GM12878 (cell line): ENCODE data around the gene COL2A1. TPM values are rescaled to one million over a fixed set of nuclear protein-coding genes. Genes with fewer than 3 reads are reported as not detected.

Source experiments
- ATAC-seq: fragments of 200-7000 bp; cut with Tn5 transposase; 3 replicates; pipeline ENCODE4 v1.9.1; 2020; ENCODE audit warnings: mild to moderate bottlenecking, moderate library complexity
- BruUV-seq: library from RNA; stranded (reverse); fragments of 400-500 nt; replicated peaks from 2 replicates; lab custom pipeline; 2021; lab: Mats Ljungman, UMichigan
- CTCF ChIA-PET: fragments of 300-600 bp; sonication (Branson Sonifier 250); formaldehyde crosslinking; extraction: SDS; loops from one replicate; lab custom pipeline; 2021; ENCODE audit warnings: inconsistent platforms; lab: Yijun Ruan, JAX
- POLR2A ChIA-PET: fragments of 350-600 bp; formaldehyde crosslinking; extraction: SDS; loops from one replicate; lab custom pipeline; 2021; ENCODE audit warnings: inconsistent platforms; lab: Charles Lee
- RAD21 ChIA-PET: fragments of 300-600 bp; sonication (Branson Sonifier 250); formaldehyde crosslinking; loops from one replicate; lab custom pipeline; 2023; ENCODE audit warnings: antibody characterized with exemption; ENCODE audit not compliant: unreplicated experiment; lab: Charles Lee
- SMC1A ChIA-PET: fragments of 300-600 bp; sonication (Branson Sonifier 250); formaldehyde crosslinking; loops from one replicate; lab custom pipeline; 2023; ENCODE audit not compliant: unreplicated experiment, uncharacterized antibody; lab: Charles Lee
- DNase-seq: peaks from one replicate; pipeline ENCODE4 v3.0.0-alpha.2; 2011; ENCODE audit warnings: low read depth, low spot score
- FAIRE-seq: peaks from 3 replicates; lab custom pipeline; 2011; peaks lifted over from hg19 to GRCh38; lab: Jason Lieb, UNC
- H2AFZ ChIP-seq: 2 replicates; pipeline ENCODE4 v1.6.0; 2011; ENCODE audit warnings: low read depth, low read length, control low read depth; ENCODE audit not compliant: control insufficient read depth
- H3K27ac ChIP-seq: 2 replicates; pipeline ENCODE4 v1.5.1; 2011; ENCODE audit warnings: control low read depth; ENCODE audit not compliant: control insufficient read depth, insufficient read depth
- H3K27me3 ChIP-seq, 2 experiments: replicated peaks in 1 of 2; 2 replicates each; pipeline versions ENCODE4 v1.6.0 to v1.6.1; 2011; ENCODE audit warnings: low read length in 1 of 2; ENCODE audit not compliant: control insufficient read depth in 2 of 2, insufficient read depth in 2 of 2
- H3K36me3 ChIP-seq, 2 experiments: 2 replicates each; pipeline ENCODE4 v1.5.1; 2011; ENCODE audit warnings: low read length in 1 of 2; ENCODE audit not compliant: control insufficient read depth in 2 of 2, insufficient read depth in 2 of 2
- H3K4me1 ChIP-seq: 2 replicates; pipeline ENCODE4 v1.6.1; 2011; ENCODE audit warnings: mild to moderate bottlenecking, low read length, moderate library complexity, mixed read lengths; ENCODE audit not compliant: control insufficient read depth, insufficient read depth
- H3K4me2 ChIP-seq: 2 replicates; pipeline ENCODE4 v1.6.0; 2011; ENCODE audit warnings: control low read depth; ENCODE audit not compliant: control insufficient read depth, insufficient read depth
- H3K4me3 ChIP-seq: fragments of 200-600 bp; sonication (generic); 2 replicates; pipeline ENCODE4 v1.5.1; 2016
- H3K79me2 ChIP-seq: 2 replicates; pipeline ENCODE4 v1.6.0; 2011; ENCODE audit warnings: low read length; ENCODE audit not compliant: control insufficient read depth, insufficient read depth
- H3K9ac ChIP-seq: 2 replicates; pipeline ENCODE4 v1.8.0; 2011; ENCODE audit warnings: low read length, control low read depth, mixed read lengths; ENCODE audit not compliant: control insufficient read depth, insufficient read depth
- H3K9me3 ChIP-seq: replicated peaks from 3 replicates; pipeline ENCODE4 v1.5.1; 2011; ENCODE audit warnings: mild to moderate bottlenecking, low read length; ENCODE audit not compliant: control insufficient read depth, insufficient read depth
- H4K20me1 ChIP-seq: 2 replicates; pipeline ENCODE4 v1.6.0; 2011; ENCODE audit not compliant: control insufficient read depth, insufficient read depth
- CEBPZ ChIP-seq: fragments of 150-350 bp; IDR thresholded peaks from 2 replicates; pipeline ENCODE4 v1.6.1; 2016; ENCODE audit warnings: low read depth, low read length
- CHD2 ChIP-seq: IDR thresholded peaks from 2 replicates; pipeline ENCODE4 v1.6.1; 2011; ENCODE audit warnings: low read depth, low read length, improper control_type of control experiment, borderline replicate concordance
- EED ChIP-seq: sonication (generic); IDR thresholded peaks from 2 replicates; pipeline ENCODE4 v1.6.1; 2016; ENCODE audit warnings: antibody characterized with exemption, low read depth
- FOXM1 ChIP-seq: IDR thresholded peaks from 2 replicates; pipeline ENCODE4 v1.6.1; 2012; ENCODE audit warnings: low read depth, mild to moderate bottlenecking, inconsistent platforms, low read length, moderate library complexity
- IRF4 ChIP-seq: IDR thresholded peaks from 2 replicates; pipeline ENCODE4 v1.6.1; 2011; ENCODE audit warnings: low read depth, low read length
- KAT2A ChIP-seq: conservative IDR thresholded peaks from 2 replicates; pipeline ENCODE4 v1.6.1; 2011; ENCODE audit warnings: low read depth, low read length; ENCODE audit not compliant: control insufficient read depth
- POLR2A ChIP-seq: IDR thresholded peaks from 2 replicates; pipeline ENCODE4 v1.6.1; 2011; ENCODE audit warnings: low read depth, mild to moderate bottlenecking, low read length
- POU2F2 ChIP-seq: IDR thresholded peaks from 3 replicates; pipeline ENCODE4 v1.6.1; 2011; ENCODE audit warnings: low read depth, mild to moderate bottlenecking, low read length, borderline replicate concordance
- SUPT20H ChIP-seq: IDR thresholded peaks from 2 replicates; pipeline ENCODE4 v1.6.1; 2011; ENCODE audit warnings: low read depth, mild to moderate bottlenecking, low read length, moderate library complexity, borderline replicate concordance; ENCODE audit not compliant: control insufficient read depth
- WGBS: methylation state at CpG from one replicate; pipeline ENCODE4 v1.1.6; 2016; ENCODE audit warnings: low lambda C conversion rate; ENCODE audit not compliant: insufficient replicate concordance, insufficient coverage; ENCODE audit errors: missing lambda C conversion rate; 5-methylcytosine and 5-hydroxymethylcytosine counted together
- in situ Hi-C: fragments of 300-500 bp; cut with MboI; formaldehyde crosslinking; loops from 9 replicates; pipeline ENCODE4 v1.14.3; 2018; ENCODE audit warnings: mixed read lengths
- intact Hi-C: fragments of 100-400 bp; cut with micrococcal nuclease; formaldehyde crosslinking; loops from one replicate; pipeline ENCODE4 v1.14.2; 2022; ENCODE audit not compliant: unreplicated experiment
- polyA plus RNA-seq, 11 experiments: library from polyadenylated mRNA; depleted of rRNA in 4 of 11; unstranded in 6 of 11; stranded (reverse) in 5 of 11; fragments of >200 nt; fragmentation: Nextera tagmentation in 4 of 11; fragmentation: Illumina TruSeq in 1 of 11; extraction: Ambion mirVana in 4 of 11; extraction: Trizol in 1 of 11; gene quantifications; 1 replicate in 1 of 11; 2 replicates in 10 of 11; pipeline versions ENCODE4 v1.2.1 to v1.2.3, GENCODE V29; 2011 to 2016; ENCODE audit warnings: inconsistent platforms in 2 of 11, missing spikeins in 2 of 11, low read depth in 1 of 11
- total RNA-seq, 4 experiments: library from RNA; depleted of rRNA in 3 of 4; stranded (reverse); fragments of >200 nt in 3 of 4; fragmentation: Illumina TruSeq in 1 of 4; extraction: Trizol in 1 of 4; gene quantifications; 2 replicates each; pipeline versions ENCODE4 v1.2.1 to v1.2.3, GENCODE V29; 2013 to 2021

Gene COL2A1
- total and polyA plus RNA-seq, 10 of the 15 experiments (the other 5 are each of a cell fraction or from before 2014, with no cell fraction given) = 0.06 to 0.67 (median 0.19) TPM; not detected in 1

DNA sequence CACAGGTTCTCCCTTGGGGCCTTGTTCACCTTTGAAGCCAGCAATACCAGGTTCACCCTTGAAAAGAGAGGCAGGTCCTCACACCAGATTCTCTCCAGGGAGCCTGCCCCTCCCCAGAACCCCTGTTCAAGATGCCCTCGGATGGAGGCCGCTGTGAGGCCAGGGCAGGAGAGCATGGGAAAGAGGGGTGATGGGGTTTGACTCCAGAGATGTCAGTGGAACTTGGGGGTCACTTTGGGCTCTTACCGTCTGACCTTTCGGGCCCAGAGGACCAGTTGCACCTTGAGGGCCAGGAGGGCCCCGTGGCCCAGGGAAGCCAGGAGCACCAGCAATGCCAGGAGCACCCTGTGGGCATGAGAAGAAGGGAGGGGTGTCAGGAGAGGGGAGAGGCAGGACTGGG is 17.4 kb downstream of the COL2A1 start:
- ATAC-seq = no peak
- ChIA-PET RAD21 (no interaction called here), POLR2A (no interaction called here), SMC1A (no interaction called here), CTCF (no interaction called here)
- peaks cover 0 to 3% of the 10 kb centered on the region in 2 experiments; a peak in 3 of 4 replicates for H3K27me3 ChIP-seq
- no peak overlapping the region for H3K9ac ChIP-seq
- no peak for TF ChIP-seq CHD2
- TF ChIP-seq POU2F2 = no peak
- TF ChIP-seq EED = no peak
- no peak for TF ChIP-seq CEBPZ
- no peak for TF ChIP-seq SUPT20H
- no peak for TF ChIP-seq FOXM1
- no peak for TF ChIP-seq KAT2A
- TF ChIP-seq IRF4 = no peak
- TF ChIP-seq POLR2A = no peak
- FAIRE-seq = no peak
- no peaks in the 10 kb centered on the region for H4K20me1 ChIP-seq
- 33% methylated on average over 5 of the region's 5 CpGs for WGBS
- no peak overlapping the region for H3K27ac ChIP-seq
- H3K9me3 ChIP-seq = no peaks in the 10 kb centered on the region
- no peak overlapping the region for H2AFZ ChIP-seq
- H3K36me3 ChIP-seq = no peaks in the 10 kb centered on the region
- intact Hi-C loops = no loop called here
- BruUV-seq = no TSS peak
- no peaks in the 10 kb centered on the region for H3K79me2 ChIP-seq
- H3K4me3 ChIP-seq = no peak overlapping the region
- H3K4me2 ChIP-seq = no peak overlapping the region
- H3K4me1 ChIP-seq = peaks cover 14% of the 10 kb centered on the region
- DNase-seq = no peak
- in situ Hi-C loops = no loop called here
